Epithelial cell of esophagus (primary cell): ENCODE data around the gene FHIT.
A peak's percentile ranks its signal among the peaks of the same experiment; 100 is the strongest.

ENCODE experiments used
- DNase-seq: peaks from one replicate; pipeline ENCODE4 v3.0.0; 2010; ENCODE audit warnings: low read depth
- H3K4me3 ChIP-seq: 2 replicates; pipeline ENCODE4 v1.5.1; 2011; ENCODE audit warnings: mild to moderate bottlenecking, low read length, control low read depth
- TF ChIP-seq, protein P1 (sequence below): IDR thresholded peaks from 2 replicates; pipeline ENCODE4 v1.5.1; 2011; ENCODE audit warnings: low read depth, mild to moderate bottlenecking, low read length, control low read depth, inconsistent platforms; ENCODE audit not compliant: insufficient read depth; ENCODE audit errors: missing control alignments

The FHIT gene

DNA sequence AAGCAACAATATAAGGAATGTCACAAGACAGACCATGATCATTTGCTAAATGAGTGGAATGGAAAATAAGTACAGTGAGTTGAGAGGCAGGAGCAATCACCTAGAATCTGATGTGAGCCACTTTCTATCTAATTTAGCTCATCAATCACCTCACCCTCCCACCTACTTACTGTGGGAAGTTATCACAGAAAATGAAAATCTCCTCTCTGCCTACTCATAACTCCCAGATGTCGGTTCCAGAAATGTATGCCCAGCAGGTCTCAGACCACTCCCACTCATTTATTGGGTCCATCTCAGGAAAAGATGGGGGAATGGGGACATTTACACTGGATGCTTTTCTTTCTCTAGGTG lies 270.9 kb downstream of the FHIT start:
- DNase-seq: no peak
- H3K4me3 ChIP-seq: no peak overlapping the region
- TF ChIP-seq, protein P1, sequence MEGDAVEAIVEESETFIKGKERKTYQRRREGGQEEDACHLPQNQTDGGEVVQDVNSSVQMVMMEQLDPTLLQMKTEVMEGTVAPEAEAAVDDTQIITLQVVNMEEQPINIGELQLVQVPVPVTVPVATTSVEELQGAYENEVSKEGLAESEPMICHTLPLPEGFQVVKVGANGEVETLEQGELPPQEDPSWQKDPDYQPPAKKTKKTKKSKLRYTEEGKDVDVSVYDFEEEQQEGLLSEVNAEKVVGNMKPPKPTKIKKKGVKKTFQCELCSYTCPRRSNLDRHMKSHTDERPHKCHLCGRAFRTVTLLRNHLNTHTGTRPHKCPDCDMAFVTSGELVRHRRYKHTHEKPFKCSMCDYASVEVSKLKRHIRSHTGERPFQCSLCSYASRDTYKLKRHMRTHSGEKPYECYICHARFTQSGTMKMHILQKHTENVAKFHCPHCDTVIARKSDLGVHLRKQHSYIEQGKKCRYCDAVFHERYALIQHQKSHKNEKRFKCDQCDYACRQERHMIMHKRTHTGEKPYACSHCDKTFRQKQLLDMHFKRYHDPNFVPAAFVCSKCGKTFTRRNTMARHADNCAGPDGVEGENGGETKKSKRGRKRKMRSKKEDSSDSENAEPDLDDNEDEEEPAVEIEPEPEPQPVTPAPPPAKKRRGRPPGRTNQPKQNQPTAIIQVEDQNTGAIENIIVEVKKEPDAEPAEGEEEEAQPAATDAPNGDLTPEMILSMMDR: no peak

GRCh38 chr3:60979461-60980341 lies 271.6 kb downstream of the FHIT start:
- DNase-seq: no peak
- H3K4me3 ChIP-seq: no peak overlapping the region
- TF ChIP-seq, protein P1: no peak

GRCh38 chr3:60973321-60973720 lies 277.9 kb downstream of the FHIT start:
- no peak overlapping the region for H3K4me3 ChIP-seq
- DNase-seq: no peak
- TF ChIP-seq, protein P1: no peak

DNA sequence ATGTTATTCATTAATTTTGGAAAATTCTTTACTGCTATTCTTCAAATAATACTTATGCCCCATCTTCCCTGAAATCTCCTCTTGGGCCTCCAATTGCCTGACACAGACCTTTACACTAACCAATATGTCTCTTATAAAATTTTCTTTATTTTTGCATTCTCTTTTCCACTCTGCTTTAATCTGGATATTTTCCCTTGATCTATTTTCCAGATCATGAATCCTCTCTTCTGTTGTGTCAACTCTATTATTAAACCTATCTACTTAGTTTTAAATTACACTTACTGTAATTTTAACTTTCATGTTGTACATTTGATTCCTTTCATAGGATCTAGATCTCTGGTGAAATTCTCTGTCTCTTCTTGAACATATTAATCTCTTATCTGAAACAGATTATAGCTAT lies 278.7 kb downstream of the FHIT start:
- TF ChIP-seq, protein P1: no peak
- no peak overlapping the region for H3K4me3 ChIP-seq
- no peak for DNase-seq

DNA sequence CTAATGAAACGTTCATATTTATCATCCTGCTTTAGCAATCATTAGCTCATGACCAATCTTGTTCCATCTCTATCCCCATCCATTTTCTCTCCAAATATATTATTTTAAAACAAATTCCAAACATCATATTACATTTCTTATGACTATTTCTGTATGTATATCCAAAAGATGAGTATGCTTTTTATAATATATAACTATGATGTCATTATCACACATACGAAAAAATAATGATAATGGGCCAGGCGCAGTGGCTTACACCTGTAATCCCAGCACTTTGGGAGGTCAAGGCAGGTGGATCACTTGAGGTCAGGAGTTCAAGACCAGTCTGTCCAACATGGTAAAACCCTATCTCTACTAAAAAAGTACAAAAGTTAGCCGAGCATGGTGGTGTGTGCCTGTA lies 280.4 kb downstream of the FHIT start:
- H3K4me3 ChIP-seq: no peak overlapping the region
- TF ChIP-seq, protein P1: no peak
- no peak for DNase-seq

GRCh38 chr3:60967141-60967540 lies 284.1 kb downstream of the FHIT start:
- peak; percentile 49 for DNase-seq
- no peak overlapping the region for H3K4me3 ChIP-seq
- TF ChIP-seq, protein P1: no peak

GRCh38 chr3:60957541-60957940 lies 293.7 kb downstream of the FHIT start:
- no peak for DNase-seq
- H3K4me3 ChIP-seq: no peak overlapping the region
- TF ChIP-seq, protein P1: no peak
